Hematopoietic multipotent progenitor cell treated with erythropoietin and hydrocortisone succinate and interleukin-3 and kit ligand, for 17 days (in vitro differentiated cells): Measurements from ENCODE around the gene PKP3.
"Not testable (repeated sequence)": the region's sequence is repeated elsewhere in the genome, so short reads cannot be mapped to it uniquely, and the experiment has no call there.

ENCODE experiments used
- DNase-seq: peaks from one replicate; pipeline ENCODE4 v3.0.0-alpha.2; 2015; ENCODE audit warnings: low spot score

PKP3 gene

DNA sequence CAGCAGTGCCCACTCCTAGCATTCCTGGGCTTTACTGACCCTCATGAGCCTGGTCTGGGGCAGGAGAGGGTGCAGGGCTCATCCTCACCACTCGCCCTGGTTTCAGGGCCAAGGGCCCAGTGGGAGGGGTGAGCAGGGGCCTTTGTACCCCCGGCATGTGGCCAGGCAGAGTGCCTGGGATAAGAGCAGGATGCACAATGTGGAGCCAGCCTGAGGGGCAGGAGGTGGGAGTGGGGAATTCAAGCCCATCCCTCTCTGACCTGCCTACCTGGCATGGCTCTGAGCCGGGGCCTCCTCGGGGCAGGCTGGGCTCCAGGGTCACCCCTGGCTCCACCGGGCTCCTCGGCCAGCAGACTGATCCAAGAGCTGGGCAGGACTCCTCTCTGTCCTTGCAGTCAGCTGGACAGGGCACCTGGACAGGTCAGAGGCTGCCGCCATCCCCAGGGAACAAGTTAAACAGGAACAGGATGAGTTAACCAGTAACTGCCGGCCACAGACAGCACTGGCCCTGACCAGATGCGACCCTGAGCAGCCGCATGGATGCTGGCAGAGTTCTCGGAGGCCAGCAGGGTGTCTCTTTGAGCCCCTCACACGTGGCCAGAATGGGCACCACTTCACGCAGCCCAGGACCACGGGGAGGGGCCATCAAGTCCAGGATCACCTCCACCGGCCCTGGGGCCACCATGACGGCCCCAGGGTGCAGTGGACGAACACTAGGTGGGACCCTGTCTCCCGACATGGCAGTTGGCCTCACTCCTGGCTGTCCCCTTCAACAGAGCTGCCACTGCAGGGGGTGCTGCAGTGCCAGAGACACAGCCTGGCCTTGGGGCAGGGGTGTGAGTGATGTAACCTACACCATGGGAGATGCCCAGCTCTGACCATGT lies 15.8 kb downstream of the PKP3 start:
- DNase-seq, result no peak

DNA sequence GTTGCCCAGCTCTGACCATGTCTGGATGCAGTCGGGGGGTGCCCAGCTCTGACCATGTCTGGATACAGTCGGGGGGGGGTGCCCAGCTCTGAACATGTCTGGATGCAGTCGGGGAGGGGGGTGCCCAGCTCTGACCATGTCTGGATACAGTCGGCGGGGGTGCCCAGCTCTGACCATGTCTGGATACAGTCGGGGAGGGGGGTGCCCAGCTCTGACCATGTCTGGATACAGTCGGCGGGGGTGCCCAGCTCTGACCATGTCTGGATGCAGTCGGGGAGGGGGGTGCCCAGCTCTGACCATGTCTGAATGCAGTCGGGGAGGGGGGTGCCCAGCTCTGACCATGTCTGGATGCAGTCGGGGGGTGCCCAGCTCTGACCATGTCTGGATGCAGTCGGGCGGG lies 16.7 kb downstream of the PKP3 start:
- not testable (repeated sequence) for DNase-seq

DNA sequence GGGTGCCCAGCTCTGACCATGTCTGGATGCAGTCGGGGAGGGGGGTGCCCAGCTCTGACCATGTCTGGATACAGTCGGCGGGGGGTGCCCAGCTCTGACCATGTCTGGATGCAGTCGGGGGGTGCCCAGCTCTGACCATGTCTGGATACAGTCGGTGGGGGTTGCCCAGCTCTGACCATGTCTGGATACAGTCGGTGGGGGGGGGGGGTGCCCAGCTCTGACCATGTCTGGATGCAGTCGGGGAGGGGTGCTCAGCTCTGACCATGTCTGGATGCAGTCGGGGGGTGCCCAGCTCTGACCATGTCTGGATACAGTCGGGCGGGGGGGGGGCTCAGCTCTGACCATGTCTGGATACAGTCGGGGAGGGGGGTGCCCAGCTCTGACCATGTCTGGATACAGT lies 17.5 kb downstream of the PKP3 start:
- not testable (repeated sequence) for DNase-seq

DNA sequence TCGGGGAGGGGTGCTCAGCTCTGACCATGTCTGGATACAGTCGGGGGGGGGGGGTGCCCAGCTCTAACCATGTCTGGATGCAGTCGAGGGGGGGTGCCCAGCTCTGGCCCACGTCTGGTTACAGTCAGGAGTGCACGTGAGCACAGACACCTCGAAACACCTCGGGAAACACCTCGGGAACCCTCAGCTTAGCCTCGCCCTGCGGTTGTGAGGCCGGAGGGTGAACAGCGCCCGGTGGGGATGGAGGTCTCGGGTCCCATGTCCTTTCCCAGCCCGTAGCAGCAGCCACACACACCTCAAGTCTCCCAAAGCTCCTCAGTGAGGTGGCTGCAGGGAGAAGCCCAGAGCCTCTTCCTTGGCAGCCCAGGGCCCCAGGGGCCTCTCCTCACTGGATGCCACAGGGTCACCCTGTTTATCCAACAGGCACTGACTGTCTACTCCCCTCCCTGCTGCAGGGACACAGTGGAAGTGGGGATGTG lies 18.7 kb downstream of the PKP3 start:
- no peak for DNase-seq

DNA sequence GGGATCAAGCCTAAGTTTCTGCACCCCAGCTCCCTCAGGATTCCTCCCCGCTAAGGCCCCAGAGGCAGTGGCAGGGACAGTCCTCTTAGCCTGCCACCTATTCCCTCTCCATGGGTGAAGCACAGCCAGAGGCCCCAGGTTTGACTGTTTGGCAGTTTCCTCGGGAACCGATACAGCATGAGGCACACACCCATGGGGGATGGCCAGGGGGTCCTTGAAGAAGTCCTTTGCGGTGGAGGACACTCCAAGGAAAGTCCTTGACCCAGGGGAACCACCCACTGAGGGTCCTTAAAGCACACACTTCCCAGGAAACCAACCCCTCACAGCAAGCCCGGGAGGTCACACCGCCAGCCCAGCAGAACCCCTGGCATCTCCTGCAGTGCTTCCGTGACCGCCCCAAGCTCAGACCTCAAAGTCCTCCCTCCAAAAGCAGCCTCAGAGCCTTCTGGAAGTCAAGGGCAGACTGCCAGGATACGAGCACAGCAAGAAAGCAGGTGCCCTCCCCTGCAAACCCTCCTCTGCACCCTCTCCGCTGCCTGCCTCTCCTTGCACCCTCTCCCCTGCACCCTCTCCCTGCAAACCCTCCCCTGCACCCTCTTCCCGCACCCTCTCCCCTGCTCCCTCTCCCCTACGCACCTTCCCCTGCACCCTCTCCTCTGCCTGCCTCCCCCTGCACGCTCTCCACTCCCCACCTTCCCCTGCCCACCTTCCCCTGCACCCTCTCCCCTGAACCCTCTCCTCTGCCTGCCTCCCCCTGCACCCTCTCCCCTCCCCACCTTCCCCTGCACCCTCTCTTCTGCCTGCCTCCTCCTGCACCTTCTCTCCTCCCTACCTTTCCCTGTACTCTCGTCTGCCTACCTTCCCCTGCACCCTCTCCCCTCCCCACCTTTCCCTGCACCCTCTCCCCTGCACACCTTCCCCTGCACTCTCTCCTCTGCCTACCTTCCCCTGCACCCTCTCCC lies 19.4 kb downstream of the PKP3 start:
- no peak for DNase-seq

DNA sequence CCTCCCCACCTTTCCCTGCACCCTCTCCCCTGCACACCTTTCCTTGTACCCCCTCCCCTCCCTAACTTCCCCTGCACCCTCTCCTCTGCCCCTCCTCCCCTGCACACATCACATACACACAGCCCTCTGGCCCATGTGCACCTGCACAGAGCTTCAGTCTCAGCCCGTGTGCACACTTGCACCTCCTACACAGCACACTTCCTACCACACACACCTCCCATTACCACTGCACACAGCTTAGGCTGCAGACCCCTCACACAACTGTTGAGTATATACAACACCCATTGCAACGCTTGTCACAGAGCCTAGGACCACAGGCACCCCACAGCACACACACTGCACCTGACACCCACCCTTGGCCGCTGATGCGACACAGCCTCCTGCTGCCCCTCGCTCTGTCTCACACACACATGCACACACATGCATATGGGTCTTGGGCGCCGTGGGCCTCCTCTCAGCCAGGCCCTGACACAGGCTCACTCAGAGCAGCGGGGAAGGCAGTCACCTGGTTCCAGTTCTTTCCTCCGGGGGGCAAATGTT lies 20.4 kb downstream of the PKP3 start:
- DNase-seq, result no peak

DNA sequence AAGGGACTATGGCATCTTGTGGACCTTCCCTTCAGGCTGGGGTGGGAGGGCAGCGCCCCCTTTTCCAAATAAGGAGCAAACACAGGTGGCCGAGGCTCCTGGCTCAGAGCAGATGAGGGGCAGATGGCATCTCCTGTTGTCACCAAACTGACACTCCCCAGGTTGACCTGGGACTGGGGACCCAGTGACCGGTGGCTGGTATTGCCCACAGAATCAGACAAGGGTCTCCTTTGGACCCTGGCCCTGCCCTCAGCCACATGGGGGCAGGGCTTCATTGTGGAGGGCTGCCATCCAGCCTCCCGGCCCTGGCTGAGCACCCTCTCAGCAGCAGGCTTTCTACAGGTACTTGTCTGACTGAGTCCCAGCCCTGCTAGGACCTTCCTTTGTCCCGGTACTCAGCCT lies 21.6 kb downstream of the PKP3 start:
- DNase-seq, result no peak

DNA sequence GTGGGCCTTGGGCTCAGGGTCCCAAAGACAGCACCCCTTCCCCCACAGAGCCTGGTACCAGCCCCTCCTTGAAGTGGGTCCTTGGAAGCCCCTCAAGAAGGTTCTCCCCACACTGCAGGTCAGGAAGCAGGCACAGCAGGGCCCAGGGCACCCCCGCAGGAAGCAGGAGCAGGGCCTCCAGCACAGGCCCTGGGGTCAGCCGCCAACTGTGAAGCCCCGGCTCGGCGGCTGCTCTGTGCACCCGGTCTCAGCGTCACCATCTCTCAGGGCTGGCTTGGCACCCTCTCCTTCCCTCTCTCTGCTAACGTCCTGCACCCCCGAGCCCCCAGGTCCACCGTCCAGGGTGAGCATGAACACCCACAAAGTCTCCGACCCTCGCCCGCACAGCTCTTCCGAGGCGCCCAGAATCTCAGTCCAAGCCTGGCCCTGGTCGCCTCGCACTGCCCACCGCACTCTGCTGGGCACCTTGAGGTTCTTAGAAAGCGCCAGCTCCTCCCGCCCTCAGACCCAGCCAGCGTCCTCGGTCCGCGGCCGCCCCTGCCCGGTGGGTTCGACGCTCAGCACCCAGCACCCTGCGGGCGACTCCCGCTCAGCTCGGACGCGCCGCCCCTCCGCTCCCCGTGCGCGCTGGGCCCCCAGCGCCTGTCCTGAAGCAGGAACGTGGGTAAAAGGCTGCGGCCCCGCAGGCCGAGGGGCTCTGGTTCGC lies 22.2 kb downstream of the PKP3 start:
- no peak for DNase-seq

DNA sequence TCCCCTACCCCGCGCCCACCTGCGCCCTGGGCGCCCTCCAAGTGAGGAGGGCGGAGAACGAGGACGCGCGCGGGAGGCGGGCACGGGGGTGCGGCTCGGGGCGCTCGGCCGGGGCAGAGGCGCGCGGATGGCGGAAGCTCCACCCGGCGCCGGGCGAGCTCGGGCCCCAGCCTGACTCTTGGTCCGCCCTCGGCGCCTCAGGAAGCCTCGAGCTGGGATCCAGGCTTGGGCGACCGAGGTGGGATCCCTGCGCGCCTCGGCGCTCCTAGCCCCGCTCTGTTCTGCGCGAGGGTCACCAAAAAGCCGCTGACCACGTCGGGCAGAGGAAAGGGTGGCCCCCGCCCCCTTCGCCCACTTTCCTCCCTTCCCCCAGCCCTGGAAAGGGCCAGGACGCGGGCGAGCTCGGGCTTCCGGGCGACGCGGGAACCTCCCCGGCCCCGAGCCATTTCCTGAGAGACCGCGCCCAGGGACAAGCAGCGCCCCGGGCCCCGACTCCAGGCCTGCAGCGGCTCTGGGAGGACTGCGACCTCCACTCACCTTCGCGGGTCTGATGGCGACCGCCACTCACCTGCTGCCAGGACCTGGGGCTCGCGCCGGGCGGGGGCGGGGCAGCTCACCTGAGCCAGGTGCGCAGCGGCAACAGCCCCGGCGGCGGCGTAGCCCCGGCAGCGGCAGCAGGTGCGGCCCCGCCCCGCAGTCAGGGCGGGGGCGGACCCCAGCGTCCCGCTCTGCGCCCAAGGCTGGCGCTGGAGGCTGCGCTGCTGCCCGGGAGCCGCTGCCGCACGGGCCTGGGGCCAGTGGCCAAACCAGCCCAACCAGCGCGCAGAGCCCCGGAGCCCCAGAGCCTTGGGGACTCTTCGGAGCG lies 23.0 kb downstream of the PKP3 start:
- DNase-seq, result no peak

DNA sequence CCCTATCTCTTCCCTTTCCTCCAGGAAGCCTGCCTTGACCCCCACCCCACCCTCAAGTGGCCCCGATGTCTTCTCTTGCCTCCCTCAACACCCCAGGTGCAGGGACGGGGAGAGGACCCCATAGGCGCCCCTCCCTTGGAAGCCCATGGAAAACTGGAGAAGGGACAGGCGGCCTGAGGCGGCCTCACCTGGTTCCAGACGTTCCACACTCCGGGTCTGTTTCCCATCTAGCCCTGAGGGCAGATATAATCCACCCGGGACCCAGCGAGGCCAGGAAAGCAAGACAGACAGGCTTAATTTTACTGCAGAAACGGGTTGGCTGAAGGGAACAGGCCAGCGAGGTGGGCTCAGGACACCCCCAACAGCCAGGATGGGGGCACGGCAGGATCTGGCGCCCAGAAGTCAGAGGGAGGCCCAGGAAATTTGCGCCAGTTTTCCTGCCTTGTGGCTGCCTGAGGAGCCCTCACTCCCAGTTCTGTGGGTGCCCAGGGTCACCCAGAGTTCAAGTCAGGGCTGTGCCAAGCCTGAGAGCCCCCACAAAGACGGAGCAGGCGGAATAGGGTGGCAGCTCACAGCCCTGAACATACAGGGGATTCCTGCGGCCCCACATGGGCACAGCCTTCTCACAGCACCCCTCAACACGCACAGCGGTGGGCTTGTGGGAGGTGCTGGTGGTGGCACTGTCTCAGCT lies 23.8 kb downstream of the PKP3 start:
- no peak for DNase-seq

DNA sequence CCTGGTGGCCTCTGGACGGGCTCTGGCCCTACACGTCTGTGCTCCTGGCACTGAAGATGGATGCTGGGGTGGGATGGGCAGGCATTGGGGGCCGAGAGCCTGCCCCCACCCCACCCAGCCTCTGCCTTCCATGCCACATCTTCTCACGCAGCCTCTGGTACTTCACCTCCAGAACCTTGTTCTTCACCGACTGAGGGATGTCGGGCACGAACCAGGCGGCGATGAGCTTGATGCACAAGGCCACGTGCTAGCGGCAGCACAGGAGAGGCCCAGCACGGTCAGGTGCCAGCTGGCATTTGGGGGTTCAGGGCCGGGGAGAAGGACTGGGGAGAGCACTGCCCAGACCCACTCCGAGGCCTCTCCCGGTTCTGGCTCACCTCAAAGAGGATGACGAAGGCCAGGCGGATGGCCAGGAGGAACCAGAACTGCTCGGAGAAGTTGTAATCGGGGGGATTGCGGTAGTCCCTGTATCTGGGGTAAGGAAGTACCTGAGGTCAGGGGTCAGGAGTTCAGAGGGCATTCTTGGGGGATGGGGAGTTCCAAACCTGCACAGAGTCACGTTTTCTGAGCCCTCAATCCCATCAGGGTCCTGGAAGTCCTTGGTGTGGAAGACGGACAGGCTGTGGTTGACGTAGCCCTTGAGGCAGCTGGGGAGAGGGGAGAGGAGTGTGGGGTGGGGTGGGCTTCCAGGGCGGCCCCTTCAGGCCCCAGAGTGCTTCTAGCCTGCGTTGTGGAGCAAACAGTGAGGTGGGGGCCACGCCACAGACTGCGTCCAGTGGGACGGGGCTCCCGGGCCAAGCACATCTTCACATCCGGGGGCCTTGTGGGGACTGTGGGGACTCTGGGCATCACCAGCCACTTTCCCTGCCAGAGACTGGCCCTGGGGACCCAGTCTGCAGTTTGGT lies 24.6 kb downstream of the PKP3 start:
- no peak for DNase-seq

DNA sequence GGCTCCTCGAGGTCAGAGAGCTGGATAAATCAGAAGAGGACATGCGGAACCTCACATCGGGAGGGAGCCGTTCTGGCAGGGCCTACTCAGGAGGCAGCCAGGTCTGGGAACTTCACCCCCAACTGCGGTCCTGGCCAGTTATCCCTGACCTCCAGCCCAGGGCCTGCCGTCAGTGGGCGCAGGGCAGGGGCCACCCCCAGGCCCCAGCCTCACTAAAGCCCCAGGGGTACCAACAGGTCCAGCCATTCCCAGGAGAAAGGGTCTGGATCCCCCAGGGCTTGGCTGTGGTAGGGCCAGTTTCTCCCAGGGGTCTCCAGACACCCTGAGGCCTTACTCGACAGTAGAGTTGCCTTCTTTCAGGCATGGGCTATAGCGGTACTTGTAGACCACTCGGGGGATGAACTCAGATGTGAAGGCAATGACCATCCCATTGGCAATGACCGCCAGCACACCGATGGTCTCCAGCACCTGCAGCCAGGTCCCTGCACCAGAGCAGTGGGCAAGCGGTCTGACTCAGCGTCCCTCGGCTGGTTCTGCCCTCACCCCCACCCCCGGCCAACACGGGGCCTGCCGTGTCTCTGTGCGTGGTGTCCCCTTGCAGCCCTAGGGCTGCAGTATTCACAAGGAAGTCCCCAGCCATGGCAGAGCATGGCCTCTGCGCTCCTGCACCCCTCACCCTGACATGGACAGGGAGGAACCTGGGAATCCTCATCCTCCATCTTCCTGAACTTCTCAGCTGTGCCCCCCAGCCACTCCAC lies 25.4 kb downstream of the PKP3 start:
- no peak for DNase-seq

DNA sequence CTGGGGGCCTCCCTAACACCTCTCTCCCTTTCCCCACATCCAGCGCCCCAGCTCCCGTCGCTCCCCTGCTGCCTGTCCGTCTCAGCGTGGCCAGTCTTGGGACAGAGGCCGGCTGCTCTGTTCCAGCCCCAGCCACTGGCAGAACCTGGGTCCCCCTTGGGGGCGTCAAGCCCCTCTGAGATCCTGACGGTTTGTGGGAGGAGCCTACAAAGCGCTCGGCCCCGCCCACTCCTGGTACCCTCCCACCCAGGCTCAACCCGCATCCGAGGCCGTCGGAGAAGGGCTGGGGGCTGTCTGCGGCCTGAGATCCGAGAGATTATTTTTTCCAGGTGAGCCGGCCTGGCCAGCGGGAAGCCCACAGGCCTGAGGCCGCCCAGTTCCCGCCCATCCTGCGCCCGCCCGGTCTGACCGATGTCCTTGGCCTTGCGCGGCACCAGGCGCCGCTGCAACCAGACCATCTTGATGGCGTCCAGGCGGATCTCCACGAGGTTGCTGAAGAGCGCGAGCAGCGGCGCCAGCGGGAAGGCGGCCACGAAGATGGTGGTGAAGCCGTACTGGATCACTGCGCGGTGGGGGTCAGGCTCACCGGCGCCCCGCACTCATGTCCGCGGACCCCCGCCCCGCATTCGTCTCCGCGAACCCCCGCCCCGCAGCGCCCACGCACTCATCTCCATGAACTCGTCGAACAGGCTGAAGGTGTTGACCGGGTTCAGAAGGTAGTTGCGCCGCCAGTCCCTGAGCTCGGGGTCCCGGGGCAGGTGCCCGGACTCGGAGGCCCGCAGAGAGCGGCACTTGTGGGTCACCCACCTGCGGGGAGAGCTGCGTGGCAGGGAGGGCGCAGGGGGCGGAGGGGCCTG lies 26.3 kb downstream of the PKP3 start:
- DNase-seq, result no peak

DNA sequence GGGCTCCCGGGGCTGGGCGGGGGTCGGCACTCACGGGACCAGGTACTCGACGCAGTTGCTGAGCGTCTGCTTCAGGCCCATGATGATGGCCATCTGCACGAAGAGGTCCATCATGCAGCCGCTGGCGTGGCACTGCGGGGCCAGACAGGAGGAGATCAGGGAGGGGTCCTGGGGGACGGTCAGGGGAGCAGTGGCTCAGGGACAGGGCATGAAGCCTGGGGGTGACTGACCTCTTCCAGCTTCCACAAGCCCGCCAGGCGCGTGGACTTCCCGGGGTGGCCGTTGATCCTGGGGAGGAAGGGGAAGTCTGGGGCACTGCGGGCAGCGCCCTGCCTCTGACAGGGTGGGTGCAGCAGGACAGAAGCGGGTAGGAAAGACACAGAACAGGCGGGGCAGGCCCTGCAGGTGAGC lies 26.9 kb downstream of the PKP3 start:
- no peak for DNase-seq

DNA sequence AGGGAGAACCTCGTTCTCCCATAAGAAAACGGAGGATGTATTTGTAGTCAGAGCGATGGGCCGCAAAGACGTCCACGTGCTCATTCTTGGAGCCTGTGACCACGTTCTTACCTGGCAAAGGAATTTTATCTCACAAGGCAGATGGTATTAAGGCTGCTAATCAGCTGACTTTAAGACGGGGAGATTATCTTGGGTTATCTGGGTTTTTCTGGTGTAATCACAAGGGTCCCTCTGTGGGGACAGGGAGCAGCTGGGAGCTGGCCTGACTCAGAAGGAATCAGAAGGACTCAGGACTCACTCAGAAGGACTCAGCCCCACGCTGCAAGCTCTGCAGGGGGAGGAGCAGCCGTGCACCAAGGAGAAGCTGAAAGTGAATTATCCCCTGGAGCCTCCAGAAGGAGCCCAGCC lies 28.2 kb downstream of the PKP3 start:
- DNase-seq, result no peak

DNA sequence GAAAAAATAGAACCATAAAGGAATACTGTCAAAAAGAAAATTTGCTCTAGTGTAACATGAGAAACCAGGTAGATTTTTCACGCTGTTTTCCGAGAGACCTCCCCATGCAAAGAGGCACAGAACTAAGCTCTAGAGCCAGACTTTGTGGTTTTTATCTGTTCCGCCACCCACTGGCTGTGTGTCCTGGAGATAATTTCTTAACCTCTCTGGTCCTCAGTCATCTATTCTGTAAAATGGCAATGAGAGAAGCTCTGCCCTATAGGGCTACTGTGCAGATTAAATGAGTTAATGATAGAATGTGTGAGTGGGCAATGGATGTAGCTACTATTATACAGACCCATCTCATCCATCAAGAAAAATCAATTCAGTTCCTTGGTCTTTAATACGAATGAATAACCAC lies 30.2 kb downstream of the PKP3 start:
- no peak for DNase-seq

DNA sequence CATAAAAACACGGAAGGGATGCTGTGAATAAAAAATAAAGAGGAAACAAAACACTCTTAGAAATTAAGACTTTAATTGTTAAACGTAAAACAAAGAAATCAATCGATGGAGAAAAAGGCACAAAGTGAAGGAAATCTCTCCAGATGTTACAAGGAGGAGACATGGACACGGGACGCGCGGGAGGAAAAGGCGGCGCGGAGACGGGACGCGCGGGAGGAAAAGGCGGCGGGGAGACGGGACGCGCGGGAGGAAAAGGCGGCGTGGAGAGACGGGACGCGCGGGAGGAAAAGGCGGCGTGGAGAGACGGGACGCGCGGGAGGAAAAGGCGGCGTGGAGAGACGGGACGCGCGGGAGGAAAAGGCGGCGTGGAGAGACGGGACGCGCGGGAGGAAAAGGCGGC lies 30.8 kb downstream of the PKP3 start:
- DNase-seq, result not testable (repeated sequence)

DNA sequence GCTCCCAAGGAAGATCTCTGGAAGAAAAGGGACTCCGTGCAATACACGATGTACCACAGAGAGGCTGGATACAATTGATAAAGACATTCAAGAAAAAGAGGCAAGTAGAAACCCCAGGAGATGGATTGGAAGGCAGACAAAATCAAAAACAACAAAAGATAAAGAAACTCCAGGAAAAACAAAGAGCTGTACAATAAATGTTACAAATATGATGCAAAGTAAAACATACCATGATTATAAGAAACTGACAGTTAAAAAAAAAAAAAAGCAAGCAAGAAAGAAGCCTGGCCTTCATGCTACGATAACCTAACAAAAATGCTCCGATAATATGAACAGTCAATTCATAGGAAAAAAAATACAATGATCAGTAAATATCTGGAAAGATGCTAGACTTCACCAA lies 31.3 kb downstream of the PKP3 start:
- no peak for DNase-seq
